ENCODE measurements around the gene RTN4R.

RTN4R gene

DNA sequence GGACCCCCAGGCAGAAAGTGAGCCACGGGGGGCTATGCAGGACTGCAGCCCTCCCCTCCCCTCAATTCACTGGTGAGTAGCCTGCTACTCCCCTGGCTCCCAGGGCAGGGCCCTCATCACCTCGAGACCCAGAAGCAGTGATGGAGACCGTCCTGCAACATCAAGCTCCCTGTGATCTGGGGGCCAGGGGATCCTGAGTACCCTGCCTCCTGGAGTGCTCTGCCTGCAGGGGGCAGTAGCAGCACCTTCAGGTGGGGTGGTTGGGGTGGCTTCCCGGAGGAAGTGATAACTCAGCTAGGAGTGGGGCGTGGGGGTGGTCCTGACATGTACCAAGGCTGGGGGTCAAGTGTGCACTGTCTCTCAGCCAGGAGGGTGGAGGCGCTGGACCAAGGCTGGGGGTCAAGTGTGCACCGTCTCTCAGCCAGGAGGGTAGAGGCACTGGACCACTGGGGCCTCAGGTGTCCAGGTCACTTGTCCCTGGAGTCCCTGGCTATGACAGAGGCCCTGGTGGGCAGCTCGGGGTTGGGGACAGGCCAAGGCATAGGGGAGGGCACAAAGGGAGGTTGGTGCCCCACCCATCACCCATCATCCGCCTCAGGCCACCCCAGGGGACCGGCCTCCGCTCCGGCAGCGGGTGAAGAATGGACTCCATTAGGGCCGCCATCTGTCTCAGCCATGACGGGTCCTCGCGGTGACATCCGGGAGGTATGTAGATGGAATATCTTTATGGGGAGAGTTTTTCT lies 9.4 kb downstream of the RTN4R start:
- in situ Hi-C loops (cut with MboI; ENCODE audit: low sequenced_read_pairs): no loop called here

DNA sequence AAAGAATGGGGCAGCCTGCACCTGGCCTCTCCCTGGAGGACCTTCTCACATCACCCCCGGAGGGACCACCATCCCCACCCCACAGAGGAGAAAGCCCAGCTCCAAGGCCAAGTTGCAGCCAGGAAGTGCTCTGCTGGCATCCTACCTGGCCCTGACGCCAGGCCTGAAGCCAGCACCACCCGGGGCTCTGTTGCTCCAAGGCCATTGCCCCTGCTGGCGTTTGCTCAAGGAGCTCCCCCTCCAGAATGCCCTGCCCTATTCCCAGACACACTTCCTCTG lies 10.2 kb downstream of the RTN4R start:
- in situ Hi-C loops (cut with MboI; ENCODE audit: low sequenced_read_pairs): no loop called here

- in situ Hi-C loops (cut with MboI; ENCODE audit: low sequenced_read_pairs): no loop called here
These were observed 10.7 kb downstream of the RTN4R start for GRCh38 chr22:20257212-20258020.

- in situ Hi-C loops (cut with MboI; ENCODE audit: low sequenced_read_pairs): no loop called here
These were observed 11.4 kb downstream of the RTN4R start for GRCh38 chr22:20256551-20257211.

DNA sequence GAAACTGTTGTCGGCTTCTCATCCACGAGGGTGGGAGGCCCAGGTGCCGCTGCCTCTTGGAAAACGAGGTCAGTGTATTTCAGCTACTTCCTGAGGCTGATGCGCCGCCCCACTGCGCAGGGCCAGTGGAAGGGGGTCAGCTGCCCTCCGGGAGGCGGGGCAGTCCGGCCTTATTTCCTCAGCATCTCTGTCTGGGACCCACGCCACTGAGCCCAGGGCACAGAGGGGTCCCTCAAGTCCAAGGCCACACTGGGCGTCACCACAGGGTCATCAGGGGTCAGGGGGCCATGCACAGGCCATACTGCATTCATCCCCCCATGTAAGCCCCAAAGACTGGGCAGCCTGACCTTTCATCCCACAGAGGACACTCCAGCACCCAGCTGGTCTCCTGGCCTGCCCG lies 12.1 kb downstream of the RTN4R start:
- in situ Hi-C loops (cut with MboI; ENCODE audit: low sequenced_read_pairs): no loop called here

- in situ Hi-C loops (cut with MboI; ENCODE audit: low sequenced_read_pairs): no loop called here
These were observed 12.9 kb downstream of the RTN4R start for GRCh38 chr22:20254975-20255946.

DNA sequence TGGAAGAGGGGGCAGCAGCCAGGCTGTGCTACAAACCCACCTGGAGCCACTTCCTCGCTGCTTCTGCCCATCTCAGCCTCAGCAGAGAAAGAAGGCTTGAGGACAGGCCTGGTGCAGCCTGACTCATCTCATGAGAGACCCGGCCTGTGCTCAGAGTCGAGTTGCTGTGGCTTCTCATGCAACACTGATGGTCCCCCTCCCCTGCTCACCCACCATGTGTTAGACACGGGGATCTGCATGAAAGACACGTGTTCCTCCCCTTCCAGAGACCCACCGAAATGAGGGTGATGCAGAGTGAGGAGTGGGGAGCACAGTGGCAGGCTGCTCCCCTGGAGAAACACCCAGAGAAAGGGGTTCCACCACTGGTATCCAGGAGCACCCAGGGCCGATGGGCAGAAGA lies 15.0 kb downstream of the RTN4R start:
- in situ Hi-C loops (cut with MboI; ENCODE audit: low sequenced_read_pairs): no loop called here

DNA sequence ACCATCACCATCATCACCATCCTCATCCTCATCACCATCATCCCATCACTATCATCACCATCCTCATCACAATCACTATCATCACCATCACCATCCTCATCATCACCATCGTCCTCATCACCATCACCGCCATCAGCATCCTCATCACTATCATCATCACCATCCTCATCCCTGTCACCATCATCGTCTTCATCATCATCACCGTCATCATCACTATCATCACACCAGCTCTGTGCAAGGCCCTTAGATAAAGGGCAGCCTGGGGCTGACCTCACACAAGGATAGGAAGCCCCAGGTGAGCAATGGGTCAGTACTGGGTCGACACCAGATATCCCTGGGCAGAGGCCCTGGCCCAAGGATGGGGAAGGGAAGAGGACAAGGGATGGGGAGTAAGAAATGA lies 16.1 kb downstream of the RTN4R start:
- in situ Hi-C loops (cut with MboI; ENCODE audit: low sequenced_read_pairs): no loop called here

DNA sequence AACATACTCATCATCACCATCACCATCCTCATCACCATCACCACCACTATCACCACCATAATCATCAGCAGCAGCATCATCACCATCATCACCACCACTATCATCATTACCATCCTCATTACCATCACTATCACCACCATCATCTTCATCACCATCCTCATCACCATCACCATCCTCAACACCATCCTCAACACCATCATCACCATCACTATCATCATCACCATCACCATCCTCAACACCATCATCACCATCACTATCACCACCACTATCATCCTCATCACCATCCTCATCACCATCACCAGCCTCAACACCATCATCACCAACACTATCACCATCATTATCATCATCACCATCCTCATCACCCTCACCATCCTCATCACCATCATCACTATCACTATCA lies 16.6 kb downstream of the RTN4R start:
- in situ Hi-C loops (cut with MboI; ENCODE audit: low sequenced_read_pairs): no loop called here

GRCh38 chr22:20249797-20250354 lies 18.2 kb downstream of the RTN4R start:
- in situ Hi-C loops (cut with MboI; ENCODE audit: low sequenced_read_pairs): no loop called here

GRCh38 chr22:20248461-20248978 lies 19.6 kb downstream of the RTN4R start:
- in situ Hi-C loops (cut with MboI; ENCODE audit: low sequenced_read_pairs): no loop called here

- in situ Hi-C loops (cut with MboI; ENCODE audit: low sequenced_read_pairs): no loop called here
These were observed 20.4 kb downstream of the RTN4R start for GRCh38 chr22:20247608-20248171.

GRCh38 chr22:20247010-20247505 lies 21.1 kb downstream of the RTN4R start:
- in situ Hi-C loops (cut with MboI; ENCODE audit: low sequenced_read_pairs): no loop called here

DNA sequence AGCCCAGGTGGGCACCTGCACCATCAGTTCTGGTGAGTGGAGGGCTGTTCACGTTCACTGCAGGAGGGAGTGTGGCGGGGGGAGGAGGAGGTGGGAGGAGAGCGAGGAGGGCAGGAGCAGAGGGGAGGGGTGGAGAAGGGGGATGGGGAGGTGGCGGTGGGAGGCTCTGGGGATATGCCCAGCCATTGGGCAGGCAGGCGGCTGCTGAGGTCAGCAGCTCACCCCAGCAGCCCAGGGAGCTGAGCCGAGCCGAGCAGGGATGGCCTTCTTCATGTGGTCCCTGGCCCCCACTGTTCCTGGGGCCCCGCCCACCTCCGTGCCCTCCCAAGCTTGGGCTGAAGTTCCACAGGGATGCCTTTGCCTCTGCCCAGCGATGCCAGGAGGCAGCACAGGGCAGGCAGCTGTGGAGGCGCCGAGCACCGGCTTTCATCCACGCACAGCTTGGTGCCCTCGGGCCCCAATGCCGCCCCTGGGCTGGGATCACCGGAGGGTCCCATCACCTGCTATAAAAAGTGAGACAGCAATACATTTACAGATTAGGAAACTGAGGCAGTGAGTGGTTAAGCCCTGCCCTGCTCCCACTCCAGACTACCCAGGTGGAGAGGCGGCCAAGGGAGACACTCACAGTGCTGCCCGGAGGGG lies 21.6 kb downstream of the RTN4R start:
- in situ Hi-C loops (cut with MboI; ENCODE audit: low sequenced_read_pairs): no loop called here

- in situ Hi-C loops (cut with MboI; ENCODE audit: low sequenced_read_pairs): no loop called here
These were observed 22.3 kb downstream of the RTN4R start for GRCh38 chr22:20245577-20246367.

- in situ Hi-C loops (cut with MboI; ENCODE audit: low sequenced_read_pairs): no loop called here
These were observed 23.2 kb downstream of the RTN4R start for GRCh38 chr22:20244691-20245576.

GRCh38 chr22:20244250-20244648 lies 23.9 kb downstream of the RTN4R start:
- in situ Hi-C loops (cut with MboI; ENCODE audit: low sequenced_read_pairs): no loop called here

All from hTERT RPE-1 (cell line).